Neuron (in vitro differentiated cells): ENCODE measurements around the gene RNU6-1.
A peak's percentile ranks its signal among the peaks of the same experiment; 100 is the strongest.

Source experiments
- H2AFZ ChIP-seq: one replicate; pipeline ENCODE4 v1.6.1; 2013; ENCODE audit warnings: low read depth, mild to moderate bottlenecking, inconsistent platforms, low read length, moderate library complexity
- H3K27me3 ChIP-seq: one replicate; pipeline ENCODE4 v1.6.1; 2013; ENCODE audit warnings: low read length; ENCODE audit not compliant: insufficient read depth
- H3K36me3 ChIP-seq: one replicate; pipeline ENCODE4 v1.6.1; 2013; ENCODE audit warnings: low read length; ENCODE audit not compliant: insufficient read depth
- H3K4me1 ChIP-seq: one replicate; pipeline ENCODE4 v1.6.1; 2013; ENCODE audit warnings: low read length; ENCODE audit not compliant: insufficient read depth
- H3K4me3 ChIP-seq: 2 replicates; pipeline ENCODE4 v1.5.1; 2013; ENCODE audit warnings: mild to moderate bottlenecking, low read length, moderate library complexity
- H3K9me3 ChIP-seq: one replicate; pipeline ENCODE4 v1.6.1; 2013; ENCODE audit warnings: low read length

RNU6-1 gene

DNA sequence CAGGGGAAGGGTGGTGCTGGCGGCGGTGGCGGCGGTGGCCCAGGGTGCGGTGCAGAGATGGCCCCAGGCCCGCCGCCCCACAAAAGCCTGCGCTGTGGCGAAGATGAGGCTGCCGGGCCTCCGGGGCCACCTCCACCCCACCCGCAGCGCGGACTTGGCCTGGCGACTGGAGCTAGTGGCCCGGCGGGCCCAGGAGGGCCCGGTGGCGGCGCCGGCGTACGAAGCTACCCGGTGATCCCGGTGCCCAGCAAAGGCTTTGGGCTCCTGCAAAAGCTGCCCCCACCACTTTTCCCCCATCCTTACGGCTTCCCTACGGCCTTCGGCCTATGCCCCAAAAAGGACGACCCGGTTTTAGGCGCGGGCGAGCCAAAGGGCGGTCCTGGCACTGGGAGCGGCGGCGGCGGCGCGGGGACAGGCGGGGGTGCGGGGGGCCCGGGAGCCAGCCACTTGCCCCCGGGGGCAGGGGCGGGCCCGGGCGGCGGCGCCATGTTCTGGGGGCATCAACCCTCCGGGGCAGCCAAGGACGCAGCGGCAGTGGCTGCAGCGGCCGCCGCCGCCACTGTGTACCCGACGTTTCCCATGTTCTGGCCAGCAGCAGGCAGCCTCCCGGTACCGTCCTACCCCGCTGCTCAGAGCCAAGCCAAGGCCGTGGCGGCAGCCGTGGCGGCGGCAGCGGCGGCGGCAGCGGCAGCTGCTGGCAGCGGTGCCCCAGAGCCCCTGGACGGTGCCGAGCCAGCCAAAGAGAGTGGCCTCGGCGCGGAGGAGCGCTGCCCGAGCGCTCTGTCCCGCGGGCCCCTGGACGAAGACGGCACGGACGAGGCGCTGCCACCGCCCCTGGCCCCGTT lies 12.9 kb downstream of the RNU6-1 start:
- peaks cover 36% of the 10 kb centered on the region for H3K4me1 ChIP-seq

DNA sequence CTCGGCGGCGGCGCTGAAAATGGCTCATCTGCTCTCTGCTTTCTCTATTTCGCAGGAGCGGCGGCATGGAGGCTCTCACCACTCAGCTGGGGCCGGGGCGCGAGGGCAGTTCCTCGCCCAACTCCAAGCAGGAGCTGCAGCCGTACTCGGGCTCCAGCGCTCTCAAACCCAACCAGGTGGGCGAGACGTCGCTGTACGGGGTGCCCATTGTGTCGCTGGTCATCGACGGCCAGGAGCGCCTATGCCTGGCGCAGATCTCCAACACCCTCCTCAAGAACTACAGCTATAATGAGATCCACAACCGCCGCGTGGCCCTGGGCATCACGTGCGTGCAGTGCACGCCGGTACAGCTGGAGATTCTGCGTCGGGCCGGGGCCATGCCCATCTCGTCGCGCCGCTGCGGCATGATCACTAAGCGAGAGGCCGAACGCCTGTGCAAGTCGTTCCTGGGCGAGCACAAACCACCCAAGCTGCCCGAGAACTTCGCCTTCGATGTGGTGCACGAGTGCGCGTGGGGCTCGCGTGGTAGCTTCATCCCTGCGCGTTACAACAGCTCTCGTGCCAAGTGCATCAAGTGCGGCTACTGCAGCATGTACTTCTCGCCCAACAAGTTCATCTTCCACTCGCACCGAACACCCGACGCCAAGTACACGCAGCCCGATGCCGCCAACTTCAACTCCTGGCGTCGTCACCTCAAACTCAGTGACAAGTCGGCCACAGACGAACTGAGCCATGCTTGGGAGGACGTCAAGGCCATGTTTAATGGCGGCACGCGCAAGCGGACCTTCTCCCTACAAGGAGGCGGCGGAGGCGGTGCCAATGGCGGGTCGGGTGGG lies 13.7 kb downstream of the RNU6-1 start:
- peaks cover 13% of the 10 kb centered on the region for H3K9me3 ChIP-seq
- peaks cover 96% of the 10 kb centered on the region for H3K27me3 ChIP-seq
- H2AFZ ChIP-seq: no peak overlapping the region
- H3K36me3 ChIP-seq: no peaks in the 10 kb centered on the region
- no peak overlapping the region for H3K4me3 ChIP-seq
- H3K4me1 ChIP-seq: peaks cover 44% of the 10 kb centered on the region

More for the DNA sequence above, 12.9 kb downstream of the RNU6-1 start:
- Histone ChIP-seq H3K36me3 (no peaks in the 10 kb centered on the region), H2AFZ (no peak overlapping the region), H3K27me3 (peaks cover 95% of the 10 kb centered on the region), H3K9me3 (peaks cover 13% of the 10 kb centered on the region), H3K4me3 (no peak overlapping the region)

DNA sequence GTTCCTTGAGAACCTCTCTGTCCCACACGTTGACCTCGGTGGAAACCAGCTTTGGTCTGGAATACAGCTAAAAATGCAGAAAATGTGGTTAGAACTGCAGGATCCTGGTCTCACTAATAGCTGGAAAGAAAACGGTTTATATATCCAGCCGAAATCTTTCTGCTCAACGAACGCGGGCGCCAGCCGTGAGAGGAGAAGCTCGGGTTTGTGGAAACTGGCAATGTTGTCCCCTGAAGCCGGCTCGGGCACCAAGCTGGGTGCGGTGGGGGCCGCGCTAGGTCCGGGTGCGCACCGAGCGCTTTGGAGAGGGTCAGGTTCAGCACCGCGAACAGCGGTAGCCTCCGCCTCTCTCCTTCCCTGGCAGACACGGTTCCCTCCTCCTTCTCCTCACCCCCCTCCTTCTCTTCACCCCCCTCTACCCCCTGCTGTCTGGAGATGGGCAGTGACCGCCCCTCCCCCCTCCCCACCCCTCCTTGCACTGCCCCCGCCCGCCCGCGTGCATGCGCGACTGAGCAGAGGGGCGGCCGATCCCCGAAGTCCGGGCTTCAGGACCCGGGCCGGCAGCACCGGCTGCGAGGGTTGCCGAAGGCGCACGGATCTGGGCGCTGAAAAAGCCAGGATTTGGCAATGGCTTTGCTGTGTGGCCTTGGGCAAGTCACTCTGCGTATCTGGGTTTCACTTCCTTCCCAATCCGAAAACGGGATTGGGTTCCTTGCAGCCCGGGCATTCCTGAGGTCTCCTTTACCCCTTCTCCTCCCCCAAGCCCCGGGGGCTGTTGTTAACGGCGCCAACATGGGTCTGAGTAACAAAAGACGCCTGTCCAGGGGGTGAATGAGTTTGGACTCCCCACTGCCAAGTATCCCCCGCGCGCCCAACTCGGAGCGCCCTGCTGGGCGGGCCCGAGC lies 14.6 kb downstream of the RNU6-1 start, which contains the start of gene SKOR1:
Gene SKOR1, plus strand, starts transcription at position 534 of the 905 bp plus-strand sequence. Its CDS starts 94 bp downstream, at position 628.
- Histone ChIP-seq H3K4me3 (no peak within 1 kb of the TSS), H3K27me3 (peaks cover 96% of the 10 kb centered on the region), H3K9me3 (peaks cover 6% of the 10 kb centered on the region), H2AFZ (no peak within 1 kb of the TSS), H3K36me3 (no peaks in the 10 kb centered on the region), H3K4me1 (peaks cover 45% of the 10 kb centered on the region)

DNA sequence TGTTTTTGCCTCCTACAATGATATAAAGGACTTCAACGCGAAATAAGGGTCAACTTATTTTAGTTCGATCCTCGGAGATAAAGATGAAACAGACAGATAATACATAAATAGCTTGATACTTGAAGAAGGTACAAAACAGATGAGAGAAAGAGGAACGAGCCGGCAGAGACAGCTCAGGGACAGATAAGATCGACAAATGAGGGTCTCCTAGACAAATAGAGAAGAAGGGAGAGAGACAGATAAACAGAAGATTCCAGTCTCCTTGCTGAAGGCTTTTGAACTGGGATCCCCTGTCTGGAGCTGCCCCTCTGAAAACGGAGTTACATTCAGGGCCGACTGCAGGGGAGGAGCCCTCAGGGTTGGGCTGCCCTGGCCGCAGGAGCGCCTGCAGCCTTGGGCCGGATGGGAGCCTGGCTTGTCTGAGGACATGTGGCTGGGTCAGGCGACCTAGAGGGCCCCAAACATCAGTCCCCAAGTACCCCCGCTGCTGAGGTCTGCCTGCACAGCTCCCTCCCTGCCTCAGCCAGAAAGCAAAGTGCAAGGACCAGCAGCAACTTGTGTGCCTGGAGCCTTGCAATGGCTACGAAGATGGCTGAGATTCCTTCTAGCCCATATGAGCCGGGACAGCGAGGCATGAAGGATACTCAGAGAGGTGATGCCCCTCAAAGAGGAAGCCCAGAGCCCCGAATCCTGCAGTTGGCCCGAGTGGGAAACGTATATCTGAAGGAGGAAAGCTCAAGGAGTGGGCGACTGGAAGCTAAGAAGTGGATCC lies 15.5 kb downstream of the RNU6-1 start:
- Histone ChIP-seq H3K36me3 (no peaks in the 10 kb centered on the region), H3K4me3 (peak overlapping the region; percentile 39), H2AFZ (no peak overlapping the region), H3K9me3 (peaks cover 6% of the 10 kb centered on the region), H3K27me3 (peaks cover 96% of the 10 kb centered on the region), H3K4me1 (peaks cover 45% of the 10 kb centered on the region)

DNA sequence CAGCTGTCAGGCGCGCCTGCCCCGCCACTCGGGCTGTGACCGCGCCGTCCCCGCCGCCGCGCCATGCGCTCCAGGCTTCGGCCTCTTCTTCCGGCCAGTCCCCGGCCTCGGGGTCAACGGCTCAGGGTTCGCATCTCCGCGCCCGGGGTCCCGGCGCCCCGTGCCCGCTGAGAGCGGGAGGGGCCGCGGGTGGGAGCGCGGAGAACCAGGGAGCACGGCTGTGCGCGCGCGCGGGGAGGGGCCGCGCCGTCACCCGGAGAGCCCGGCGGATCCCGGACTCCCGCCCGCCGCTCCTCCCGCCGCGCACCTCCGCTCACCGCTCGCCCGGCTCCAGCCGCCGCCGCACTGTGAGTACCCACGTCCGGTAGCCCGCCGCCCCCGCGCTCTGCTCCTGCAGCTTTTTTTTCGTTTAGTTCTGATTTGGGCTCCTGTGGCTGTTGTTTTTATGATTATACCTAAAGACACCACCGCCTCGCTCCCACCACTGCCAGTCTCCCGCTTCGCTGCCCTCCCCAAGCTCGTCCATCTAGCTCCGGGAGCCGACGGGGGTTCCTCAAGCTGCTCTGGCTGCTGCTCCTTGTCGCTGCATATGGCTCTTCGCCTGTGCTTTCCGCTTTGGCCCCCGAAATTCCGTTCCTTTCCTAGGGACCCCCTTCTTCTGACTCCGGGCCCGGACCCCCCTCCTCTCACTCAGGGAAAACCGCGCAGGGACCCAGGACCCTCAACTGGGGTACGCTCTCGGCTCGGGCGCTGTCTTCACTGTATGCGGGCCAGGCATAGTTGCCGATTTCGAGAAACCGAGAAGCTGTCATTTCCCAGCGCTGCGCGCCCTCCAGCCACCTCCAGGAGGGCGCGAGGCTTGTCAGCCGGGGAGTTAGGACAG lies 16.3 kb downstream of the RNU6-1 start:
- H3K9me3 ChIP-seq: peaks cover 2% of the 10 kb centered on the region
- peak overlapping the region; percentile 39 for H3K4me3 ChIP-seq
- H3K36me3 ChIP-seq: no peaks in the 10 kb centered on the region
- H3K4me1 ChIP-seq: peaks cover 43% of the 10 kb centered on the region
- H2AFZ ChIP-seq: peak overlapping the region; percentile 21
- peaks cover 94% of the 10 kb centered on the region for H3K27me3 ChIP-seq

DNA sequence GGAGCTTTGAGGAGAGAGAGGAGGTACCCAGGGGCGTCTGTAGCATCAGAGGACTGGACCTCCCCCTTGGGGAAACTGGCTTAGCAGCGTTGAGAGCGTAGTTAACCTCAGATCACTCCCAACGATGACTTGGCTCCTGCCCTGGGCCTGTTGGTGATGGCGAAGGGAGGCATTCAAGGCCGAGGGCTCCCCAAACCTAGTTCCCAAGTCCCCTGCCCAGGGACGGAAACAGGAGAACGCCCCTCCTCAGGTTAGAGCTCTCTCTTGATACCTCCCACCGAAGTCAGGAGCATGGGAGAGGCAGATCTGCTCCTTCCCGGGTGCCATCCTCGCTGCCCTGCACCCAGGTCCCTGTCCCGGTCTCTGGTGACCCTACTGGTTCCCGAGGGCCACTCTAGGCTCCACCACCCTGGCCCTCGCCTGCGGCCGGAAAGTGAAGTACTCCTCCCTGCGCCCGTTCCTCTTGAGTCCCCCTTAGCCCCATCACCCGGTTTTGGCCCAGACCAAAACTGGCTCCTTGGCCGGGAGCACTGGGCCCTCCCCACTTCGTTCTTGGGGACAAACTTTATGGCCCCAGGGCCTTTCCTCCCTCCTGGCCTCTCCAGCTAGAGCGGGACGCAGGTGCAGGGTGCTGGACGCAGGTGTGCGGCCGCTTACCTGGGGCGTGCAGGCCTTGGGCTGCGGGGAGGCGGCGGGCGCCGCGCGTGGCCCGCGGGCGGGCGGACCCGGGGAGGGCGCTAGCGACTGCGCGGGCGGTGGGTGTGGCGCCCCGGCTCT lies 17.1 kb downstream of the RNU6-1 start:
- Histone ChIP-seq H2AFZ (no peak overlapping the region), H3K27me3 (peaks cover 91% of the 10 kb centered on the region), H3K4me1 (peaks cover 42% of the 10 kb centered on the region), H3K36me3 (no peaks in the 10 kb centered on the region), H3K4me3 (peak overlapping the region; percentile 39), H3K9me3 (peaks cover 2% of the 10 kb centered on the region)

DNA sequence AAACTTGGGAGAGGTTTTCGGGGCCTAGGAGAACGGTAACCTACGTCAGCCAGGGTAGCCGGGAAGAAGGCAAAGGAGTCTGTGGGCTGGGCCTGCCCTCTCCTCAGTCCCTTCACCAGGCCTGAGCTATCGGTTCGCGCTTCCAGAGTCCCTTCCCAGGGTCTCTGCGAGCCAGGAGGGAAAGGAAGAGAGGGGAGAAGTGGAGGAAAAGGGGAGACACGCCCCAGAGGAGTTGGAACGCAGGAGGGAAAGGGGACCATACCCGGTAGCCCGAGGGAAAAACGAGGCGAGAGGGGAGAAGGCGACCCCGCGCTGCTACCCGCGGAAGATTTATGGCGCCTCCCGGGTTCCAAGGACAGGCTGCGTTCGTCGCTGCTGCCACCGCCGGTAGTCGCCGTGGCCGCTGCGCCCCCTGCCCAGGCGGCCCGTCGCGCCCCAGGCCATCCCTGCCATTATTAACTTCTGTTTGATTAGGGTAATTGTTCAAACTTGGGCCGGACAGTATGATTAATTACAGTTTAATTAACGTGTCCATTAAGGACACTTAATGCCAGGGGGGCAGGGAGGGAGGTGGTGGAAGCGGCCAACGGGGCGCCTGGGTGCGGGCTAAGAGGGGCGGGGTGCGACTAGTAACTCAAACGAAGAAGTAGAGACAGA lies 17.9 kb downstream of the RNU6-1 start:
- peaks cover 42% of the 10 kb centered on the region for H3K4me1 ChIP-seq
- H3K27me3 ChIP-seq: peaks cover 84% of the 10 kb centered on the region
- H3K4me3 ChIP-seq: peak overlapping the region; percentile 32
- no peaks in the 10 kb centered on the region for H3K36me3 ChIP-seq
- H2AFZ ChIP-seq: peak overlapping the region; percentile 6
- H3K9me3 ChIP-seq: peaks cover 4% of the 10 kb centered on the region

DNA sequence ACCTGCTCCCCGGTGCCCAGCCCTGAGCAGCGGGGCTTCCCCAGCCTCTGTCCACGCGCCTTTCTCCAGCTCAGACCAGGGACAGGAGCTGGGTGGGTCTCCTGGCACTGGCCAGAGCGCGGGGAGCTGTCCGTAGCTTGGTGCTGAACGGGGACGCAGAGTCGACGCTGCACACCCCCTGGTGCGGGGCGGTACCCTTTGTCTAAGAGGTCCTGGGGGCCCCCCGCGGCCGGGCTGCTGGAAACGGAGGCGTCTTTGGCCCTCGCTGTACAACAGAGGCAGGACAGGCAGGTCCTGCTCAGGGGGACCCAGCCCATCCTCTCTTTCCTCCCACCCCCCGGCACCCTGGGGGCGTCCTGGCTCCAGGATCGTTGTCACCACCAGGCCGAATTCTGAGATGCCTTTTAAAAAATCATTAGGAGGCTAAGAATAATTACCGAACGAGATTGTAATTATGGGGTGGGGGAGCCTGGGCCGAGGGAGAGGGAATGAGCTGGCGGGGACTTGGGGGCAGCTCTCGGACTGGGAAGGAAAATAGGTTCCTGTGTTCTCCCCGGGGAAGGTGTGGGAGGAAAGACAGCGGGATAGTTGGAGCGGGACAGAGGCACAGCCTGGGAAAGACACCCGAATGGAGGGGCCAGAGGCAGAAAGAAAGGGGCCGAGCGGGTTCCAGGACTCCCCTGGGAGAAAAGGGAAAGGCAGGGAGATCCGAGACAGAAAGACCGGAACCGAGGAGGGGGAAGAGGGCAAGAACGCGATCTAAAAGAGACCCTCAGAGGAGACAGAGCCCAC lies 18.7 kb downstream of the RNU6-1 start:
- Histone ChIP-seq H3K9me3 (peaks cover 1% of the 10 kb centered on the region), H3K36me3 (no peaks in the 10 kb centered on the region), H3K4me1 (peaks cover 42% of the 10 kb centered on the region), H3K27me3 (peaks cover 77% of the 10 kb centered on the region), H3K4me3 (peak overlapping the region; percentile 32), H2AFZ (peak overlapping the region; percentile 6)

DNA sequence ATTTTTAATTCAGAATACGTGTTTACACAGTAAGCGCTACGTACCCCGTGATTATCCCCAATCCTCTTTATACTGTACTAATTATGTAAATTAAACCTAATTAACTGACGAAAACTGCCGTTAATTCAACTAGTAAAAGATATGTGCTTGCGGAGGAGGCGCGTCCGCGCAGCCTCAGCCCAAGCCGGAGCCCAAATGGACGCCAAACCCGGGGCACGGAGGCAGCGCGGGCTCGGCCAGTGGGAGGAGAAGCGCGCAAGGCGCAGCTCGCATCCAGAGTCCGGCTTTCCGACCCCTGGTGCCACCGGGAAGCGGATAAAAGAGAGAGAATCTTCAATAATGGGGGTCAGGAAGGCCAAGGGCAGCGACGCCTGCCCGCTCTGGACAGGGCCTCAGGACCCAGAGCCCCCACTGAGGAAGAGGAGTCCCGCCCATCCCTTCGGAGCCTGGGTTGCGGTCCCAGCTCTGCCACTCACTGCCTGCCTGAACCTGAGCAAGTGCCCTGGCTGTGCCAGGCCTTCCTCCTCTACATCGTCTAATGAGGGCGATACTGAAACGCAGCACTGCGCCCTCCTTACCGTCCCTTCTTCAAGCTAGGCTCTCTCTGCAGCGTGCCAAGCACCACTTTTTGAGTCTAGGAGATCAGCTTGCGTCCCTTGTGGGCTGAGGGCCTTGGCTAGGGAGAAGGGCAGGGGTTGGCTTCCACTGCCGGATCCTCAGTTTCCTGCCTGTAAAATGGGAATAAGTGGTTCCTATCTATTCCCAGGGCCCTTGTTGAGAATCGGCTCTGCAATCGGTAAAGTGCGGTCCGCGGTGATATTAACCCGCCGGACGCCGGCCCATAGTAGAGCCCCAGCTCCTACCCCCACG lies 19.5 kb downstream of the RNU6-1 start:
- Histone ChIP-seq H3K27me3 (peaks cover 69% of the 10 kb centered on the region), H2AFZ (no peak overlapping the region), H3K4me3 (no peak overlapping the region), H3K36me3 (no peaks in the 10 kb centered on the region), H3K9me3 (peaks cover 6% of the 10 kb centered on the region), H3K4me1 (peaks cover 38% of the 10 kb centered on the region)
